GM12873 (cell line): ENCODE data around the gene P2RY14.

ENCODE experiments used
- TF ChIP-seq, protein P1 (sequence below): IDR thresholded peaks from 2 replicates; pipeline ENCODE4 v1.5.1; 2012; ENCODE audit warnings: low read depth, mild to moderate bottlenecking, moderate library complexity, low read length, control low read depth; ENCODE audit not compliant: insufficient read depth; ENCODE audit errors: missing control alignments

Gene P2RY14

DNA sequence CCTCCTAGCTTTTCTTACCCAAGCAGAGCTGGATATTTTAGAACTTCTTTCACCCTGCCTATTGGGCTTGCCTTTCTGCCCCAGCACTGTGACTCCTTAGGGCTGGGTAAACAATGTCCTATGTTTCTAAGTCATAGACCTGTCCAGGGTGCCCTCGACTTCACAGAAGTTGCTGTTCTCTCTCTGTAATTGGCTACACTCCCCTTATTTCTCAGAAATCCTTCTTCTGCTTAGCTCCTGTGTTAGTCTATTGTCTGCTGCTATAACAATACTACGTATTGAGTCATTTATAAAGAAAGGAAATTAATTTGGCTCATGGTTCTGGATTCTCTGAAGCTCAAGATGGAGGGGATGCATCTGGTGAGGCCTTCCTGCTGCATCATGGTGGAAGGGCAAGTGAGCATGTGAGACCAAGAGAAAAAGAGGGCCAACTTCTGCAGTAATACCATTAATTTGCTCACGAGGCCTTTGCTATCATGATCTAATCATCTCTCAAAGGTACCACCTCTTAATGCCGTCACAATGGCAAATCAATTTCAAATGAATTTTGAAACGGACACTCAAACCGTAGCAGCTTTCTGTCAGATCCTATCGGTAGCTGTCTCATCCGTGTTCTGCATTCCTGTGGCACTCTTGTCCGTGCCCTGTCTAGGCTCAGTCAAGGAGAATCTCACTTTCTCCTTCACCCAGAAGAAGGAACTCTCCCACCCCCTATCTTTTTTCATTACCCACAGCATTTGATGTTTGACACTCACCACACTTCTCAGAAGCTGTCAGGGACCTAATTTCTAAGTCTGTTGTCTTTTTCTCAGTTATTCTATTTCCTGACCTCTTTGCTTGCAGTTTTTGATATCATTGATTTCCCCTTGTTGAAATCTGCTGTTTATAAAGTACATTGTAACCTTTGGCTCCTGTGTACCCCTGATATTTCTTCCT, 53.0 kb downstream of the P2RY14 start:
- TF ChIP-seq, protein P1, sequence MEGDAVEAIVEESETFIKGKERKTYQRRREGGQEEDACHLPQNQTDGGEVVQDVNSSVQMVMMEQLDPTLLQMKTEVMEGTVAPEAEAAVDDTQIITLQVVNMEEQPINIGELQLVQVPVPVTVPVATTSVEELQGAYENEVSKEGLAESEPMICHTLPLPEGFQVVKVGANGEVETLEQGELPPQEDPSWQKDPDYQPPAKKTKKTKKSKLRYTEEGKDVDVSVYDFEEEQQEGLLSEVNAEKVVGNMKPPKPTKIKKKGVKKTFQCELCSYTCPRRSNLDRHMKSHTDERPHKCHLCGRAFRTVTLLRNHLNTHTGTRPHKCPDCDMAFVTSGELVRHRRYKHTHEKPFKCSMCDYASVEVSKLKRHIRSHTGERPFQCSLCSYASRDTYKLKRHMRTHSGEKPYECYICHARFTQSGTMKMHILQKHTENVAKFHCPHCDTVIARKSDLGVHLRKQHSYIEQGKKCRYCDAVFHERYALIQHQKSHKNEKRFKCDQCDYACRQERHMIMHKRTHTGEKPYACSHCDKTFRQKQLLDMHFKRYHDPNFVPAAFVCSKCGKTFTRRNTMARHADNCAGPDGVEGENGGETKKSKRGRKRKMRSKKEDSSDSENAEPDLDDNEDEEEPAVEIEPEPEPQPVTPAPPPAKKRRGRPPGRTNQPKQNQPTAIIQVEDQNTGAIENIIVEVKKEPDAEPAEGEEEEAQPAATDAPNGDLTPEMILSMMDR: no peak

DNA sequence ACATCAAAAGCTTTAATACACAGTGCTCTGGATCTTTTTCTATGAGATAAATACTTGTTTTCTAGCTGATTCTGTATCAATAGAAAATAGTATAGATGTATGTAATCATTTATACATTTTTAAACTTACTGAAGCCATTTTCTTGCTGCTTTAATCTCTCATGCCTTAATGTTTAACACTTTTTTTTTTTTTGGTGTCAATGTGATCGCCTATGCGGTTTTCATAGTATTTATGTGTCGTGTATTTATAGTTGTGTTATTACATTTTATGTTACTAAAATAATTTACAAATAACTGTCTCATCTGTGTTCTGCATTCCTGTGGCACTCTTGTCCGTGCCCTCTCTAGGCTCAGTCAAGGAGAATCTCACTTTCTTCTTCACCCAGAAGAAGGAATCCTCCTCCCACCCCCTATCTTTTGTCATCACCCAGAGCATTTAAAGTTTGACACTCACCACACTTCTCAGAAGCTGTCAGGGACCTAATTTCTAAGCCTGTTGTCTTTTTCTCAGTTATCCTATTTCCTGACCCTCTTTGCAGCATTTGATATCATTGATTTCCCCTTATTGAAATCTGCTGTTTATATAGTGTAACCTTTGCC, 54.0 kb downstream of the P2RY14 start:
- TF ChIP-seq, protein P1: no peak

DNA sequence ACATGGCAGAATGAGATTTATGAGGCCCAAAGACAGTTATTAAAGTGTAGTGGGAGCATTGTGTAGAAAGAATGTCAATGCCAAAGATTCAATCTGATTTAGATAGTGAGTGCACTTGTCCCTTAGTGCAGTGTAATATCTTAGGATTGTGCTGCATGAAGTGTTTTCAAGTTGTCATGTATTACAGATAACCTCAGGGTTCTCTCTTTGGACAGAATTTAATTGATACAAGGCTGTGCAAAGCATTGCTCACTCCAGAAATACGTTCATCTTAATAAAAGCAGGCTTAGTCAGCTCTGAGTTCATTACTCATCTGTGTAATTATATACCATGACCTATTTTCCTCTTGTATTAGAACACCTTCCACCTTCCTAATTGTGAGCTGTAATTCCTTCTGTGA, 59.3 kb downstream of the P2RY14 start:
- TF ChIP-seq, protein P1: no peak

DNA sequence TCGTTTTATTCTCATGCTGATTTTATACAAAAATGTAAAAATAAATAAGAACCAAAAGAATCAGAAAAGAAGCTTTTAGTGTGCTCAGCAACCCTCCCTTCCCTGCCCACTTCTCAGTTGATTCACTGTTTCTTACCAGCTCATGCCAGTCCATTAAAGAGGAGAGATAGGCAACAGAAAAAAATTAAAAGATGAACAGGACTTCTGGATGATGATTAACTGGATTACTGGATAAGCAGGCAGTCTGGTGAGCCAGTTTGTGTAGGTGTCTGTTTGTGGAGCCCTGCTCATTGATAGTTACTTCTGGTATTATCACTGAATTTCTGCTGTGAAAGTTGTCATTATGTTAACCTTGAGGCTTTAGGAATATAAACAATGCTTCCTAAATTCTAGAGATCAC, 60.2 kb downstream of the P2RY14 start:
- TF ChIP-seq, protein P1: no peak

DNA sequence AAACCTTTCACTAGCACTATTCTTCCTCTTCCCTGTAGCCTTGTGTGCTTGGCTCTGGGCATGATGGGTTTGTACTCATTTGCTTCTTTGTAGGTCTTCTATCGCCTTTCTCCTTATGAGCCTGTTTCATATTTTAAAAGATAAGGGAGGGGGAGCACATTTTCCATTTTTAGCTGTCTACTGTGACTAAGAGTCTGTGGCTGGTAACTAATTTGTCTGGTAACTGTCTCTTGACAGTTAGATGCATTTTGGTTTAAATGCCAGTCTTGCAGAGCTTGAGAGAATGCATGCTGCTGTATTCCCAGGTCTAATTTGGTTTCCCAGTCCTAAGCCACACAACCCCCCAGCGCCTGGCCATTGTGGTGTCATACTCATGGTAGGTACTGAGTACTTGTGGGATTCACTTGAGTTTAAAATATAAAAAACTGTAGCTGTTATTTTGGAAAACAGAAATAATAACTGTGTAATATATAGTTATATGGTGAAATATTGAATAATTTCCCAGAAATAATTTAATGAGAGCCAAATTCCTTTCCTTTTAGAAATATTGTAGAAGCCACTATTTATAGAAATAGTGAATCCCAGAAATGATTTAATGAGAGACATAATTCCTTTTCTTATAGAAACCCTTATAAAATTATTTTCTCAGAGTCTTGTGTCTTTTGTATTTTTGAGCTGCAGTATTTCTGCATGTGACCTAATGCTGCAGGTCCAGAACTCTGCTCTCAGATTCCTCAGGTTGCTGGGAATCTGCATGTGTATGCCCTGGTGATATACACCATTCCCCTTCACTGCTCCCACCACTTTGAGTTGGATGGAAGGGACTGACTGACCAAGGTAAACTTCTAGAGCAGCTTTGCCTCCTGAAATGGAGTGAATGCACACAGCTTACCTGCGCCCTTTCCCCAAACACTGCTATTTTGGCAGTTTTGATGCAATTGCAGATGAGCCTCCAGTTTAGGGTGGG, 61.4 kb downstream of the P2RY14 start:
- TF ChIP-seq, protein P1: no peak

DNA sequence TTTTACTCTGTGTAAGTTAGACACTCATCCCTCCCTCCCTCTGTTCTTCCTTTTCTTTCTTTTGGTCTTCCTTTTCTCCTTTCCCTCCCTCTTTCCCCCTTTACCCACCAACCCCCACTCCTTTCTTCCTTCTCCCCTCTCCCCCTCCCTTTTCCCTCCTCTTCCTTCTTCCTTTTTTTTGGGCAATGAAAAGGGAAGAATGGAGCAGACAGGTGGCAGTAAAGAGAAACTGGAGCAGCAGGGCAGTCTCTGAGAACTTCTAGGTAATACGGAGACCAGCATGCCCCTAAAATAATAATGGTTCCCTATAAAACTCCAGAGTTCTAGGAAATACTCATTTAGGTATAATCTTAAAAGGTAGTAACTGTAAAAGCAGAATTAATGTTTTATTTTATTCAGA, 63.9 kb downstream of the P2RY14 start:
- TF ChIP-seq, protein P1: no peak
